SIG-M5 treated with dmso at 0.1 percent for 504 hours (cell line): ENCODE data around the gene CCDC175.

Experiments
- DNase-seq: peaks from one replicate; lab custom pipeline; 2025; ENCODE audit not compliant: unreplicated experiment; lab: John Stamatoyannopoulos, UW

CCDC175 gene

DNA sequence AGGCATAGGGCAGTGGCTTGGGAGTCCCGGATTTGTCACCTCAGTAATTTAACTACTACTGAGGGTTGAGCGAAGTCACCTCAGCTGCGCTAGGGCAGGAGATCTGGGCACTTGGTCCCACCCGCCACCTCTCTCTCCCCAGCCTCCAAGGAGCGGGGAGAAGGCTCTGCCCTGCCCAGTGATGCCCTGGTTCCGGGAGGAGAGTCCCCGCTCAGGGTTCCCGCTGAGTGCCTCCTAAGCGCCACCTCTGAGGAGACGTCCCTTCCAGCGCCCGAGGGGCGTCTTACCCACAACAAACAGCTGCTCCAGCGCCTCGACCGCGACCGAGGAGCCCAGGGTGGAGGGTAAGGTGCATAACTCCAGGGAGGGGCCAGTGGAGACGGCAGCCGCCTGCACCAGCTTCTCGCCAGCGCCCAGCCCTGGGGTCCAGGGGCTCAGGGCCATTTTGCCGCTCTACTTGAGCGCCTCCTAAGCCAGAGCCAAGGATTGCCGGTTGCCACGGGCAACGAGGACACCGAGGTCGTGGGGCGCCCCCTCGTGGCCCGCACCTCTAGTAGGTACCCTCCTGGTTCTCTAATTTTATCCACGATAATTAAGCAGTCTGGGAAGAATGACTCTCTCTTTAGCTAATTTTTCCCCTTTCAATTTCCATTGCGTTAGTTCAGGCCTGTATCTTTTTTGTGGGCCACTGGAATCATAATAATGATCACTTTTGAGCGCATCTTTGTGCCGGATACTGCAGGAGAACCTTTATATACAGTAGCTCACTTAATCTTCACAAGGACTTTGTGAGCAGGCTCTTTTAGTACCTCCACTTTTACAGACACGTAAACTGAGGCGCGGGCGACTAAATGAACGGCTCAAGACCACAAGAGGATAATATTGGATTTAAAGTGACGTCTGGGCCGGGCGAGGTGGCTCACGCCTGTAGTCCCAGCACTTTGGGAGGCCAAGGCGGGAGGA, at the start of gene CCDC175:
CCDC175 (minus strand) TSS at position 481 of the 963 bp plus-strand sequence; CDS start at position 444, 37 bp downstream.
- peak; percentile 73 for DNase-seq

DNA sequence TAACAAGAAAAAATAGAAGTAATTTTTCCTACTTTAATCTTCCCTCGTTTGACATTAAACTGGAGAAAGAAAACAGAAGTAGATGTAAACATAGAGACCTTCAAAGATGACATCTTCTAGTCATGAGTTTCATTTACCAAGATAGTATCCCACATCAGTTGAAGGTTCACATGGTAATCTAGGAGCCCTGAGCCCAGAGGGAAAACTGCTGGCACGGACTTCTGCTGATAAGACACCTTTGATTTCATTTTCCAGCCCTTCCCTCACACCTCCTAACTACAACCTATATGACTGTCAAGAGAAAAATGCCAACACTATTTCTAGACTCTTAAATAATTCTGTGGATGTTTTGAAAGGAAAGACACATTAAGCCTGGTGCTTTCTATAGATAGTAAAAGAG, 46.0 kb upstream of the CCDC175 start:
- no peak for DNase-seq

DNA sequence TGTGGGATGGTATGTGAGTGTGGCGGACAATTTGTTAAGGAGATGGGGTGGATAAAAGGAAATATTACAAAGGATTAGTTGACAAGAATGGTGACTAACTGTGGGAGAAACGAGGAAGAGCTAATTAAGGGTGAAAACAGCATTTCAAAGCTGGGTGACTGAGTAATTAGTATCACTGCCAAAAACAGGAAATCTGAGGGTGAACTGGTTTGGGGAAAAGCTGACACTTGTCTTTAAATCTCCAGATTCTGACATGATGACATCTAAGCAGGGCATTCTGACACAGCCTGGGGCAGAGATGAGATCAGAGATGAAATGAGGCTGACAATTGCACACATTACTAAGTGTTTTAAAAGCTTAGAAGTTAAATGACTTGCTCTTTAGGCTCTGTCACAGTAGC, 42.4 kb upstream of the CCDC175 start:
- no peak for DNase-seq

DNA sequence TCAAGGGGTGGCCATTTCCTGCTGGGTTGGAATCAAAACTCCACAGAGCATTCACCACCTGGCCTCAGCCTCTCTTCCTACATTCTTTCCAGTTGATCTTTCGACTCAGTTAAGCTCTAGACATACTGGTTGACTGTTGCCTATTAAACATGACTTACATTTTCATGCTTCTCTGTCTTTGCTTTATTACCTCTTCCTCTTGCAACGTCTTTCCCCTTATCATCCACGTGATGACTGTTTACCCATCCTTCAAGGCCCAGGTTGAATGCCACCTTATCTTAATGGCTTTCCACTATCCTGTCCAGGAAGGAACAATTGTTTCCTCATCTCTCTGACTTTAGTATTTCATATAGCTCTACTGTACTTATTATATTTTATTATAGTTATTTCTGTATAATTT, 24.4 kb upstream of the CCDC175 start:
- no peak for DNase-seq

DNA sequence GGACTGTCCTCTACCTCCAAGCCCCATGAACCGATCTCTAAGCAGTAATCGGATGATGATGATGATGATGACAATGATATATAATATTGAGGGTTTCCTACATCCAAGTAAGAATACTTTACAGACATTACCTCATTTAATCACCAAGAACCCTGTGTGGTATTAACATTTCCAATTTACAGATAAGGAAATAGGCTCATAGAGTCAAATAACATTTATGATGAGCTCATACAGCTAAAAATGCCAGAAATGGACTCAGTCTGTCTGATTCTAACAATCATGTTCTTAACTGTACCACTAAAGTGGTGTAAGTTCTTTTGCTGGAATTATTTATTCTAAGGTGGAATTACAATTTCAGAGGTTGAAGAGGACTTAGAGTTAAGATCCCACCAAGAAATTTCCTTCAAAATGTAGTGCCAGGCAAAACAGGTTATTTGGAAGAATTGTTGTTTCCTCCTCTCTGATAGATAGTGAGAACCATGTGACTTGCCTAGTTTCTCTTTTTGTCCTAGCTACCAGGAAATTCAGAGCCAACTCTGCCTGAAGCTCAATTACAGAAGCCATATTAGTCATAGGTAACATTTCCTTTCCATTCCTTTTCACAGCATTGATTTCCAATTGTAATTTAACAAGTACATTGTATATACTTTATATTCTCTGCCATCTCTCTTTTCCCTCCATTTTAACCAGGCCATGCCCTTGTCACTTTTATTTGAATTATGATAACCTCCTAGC, 23.8 kb upstream of the CCDC175 start:
- no peak for DNase-seq

DNA sequence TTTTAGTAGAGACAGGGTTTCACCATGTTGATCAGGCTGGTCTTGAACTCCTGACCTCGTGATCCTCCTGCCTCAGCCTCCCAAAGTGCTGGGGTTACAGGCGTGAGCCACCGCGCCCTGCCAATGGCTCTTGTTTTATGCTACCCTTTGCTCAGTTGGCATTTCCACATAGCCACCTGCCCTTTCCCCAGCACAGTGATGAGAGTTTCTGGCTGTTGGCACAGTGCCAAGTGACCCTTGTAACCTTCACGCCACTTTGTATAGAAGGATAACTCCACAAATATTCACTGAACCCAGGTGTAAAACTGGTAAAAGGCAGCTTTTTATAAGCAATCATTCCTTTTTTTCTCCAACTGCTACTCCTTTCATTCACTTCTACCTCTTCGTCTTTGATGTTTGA, 18.5 kb upstream of the CCDC175 start:
- DNase-seq, result no peak

DNA sequence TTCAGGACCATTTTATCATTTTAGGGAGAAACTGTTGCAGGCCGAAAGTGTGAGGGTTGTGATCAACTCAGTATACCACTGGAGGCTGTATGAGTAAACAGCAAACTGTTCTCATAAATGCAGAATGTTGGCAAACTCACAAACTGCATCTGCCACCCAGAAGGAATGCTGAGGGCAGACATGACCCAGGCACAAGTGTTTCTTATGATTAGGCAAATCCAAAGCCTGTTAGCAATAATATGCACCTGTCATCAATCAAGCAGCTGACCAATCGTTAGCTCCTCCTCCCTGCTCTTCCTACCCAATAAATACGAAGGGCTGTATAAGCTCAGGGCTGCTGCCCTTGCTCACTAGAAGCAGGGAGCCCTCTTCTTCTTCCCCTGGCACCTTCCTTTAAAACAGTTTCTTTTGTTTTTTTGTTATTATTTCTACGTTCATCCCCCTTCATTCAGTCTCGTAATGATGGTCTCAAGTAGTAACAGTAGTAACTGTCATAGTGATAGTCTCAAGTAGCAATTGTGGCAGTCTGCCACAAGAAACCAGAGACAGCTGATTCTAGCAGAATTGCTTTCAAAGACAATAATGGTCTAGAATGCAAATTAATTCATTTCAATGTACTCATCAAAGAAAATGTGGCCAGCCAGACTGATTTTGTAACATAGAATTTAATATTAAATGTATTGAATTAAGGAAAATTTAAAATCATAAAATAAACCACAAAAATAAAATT, 15.2 kb upstream of the CCDC175 start:
- DNase-seq, result no peak

DNA sequence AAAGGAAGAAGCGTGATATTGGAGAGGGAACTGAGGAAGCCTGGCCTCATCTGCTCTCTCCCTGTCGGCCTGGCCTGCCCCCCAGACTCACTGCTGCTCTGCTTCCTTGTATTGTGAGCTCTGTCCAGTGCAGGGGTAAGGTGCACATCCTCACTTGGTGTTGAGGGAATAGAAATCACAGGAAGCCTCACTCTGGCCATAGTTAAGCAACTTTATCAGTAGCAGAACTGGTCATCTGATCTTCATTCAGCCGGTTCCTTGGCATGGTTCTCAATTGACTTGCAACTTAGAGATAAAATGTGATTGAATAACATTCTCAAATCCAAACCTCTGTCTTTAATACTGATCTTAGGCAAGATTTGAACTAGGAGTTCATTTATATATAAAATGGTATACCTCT, 11.5 kb upstream of the CCDC175 start:
- no peak for DNase-seq

DNA sequence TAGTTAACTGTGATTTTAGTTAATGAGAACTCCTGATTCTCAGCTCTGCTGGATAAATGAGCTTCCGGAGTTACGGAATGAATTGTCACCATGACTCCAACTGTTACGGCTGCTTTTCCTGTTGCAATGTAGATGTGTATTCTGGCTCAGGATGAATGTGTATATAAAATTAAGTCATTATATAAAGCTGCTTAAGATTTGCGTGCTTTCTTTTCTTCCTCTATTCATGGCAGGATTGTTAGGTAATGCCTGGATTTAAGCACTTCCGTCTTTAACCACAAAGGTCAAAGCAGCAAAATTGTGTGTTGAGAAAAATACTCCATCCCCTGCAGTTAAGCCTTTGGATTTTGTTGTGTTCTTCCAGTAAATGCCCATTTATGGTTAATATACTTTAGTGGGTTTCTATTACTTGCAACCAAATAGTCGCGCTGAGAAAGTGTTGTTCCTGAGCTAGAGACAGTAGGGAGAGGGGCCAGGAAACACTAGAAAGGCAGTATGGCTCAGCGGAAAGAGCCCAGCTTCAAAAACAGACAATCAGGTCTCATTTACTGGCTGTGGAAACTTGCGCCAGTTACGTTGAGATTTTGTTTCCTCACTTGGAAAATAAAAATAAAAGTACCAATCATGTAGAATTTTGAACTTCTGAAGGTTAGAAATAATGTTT, 9.4 kb upstream of the CCDC175 start:
- peak; percentile 35 for DNase-seq

DNA sequence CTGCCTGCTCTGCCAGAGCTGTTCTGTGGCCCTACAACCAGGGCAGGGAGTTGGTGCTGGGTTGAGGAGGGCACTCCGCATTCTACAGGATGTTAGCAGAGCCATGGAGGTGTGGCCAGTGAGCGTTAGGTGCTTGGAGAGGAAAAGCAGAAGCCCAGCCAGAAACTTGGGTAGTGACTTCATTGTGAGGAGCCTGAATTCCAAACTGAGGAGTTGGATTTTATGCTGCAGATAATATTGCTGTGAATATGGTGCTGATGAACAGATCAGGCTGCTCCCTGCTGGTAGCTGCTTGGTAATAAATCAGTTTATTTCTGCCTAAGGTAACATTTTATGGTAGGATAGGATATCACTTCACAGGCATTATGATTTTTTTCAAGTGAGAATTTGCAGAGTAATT, 7.1 kb upstream of the CCDC175 start:
- no peak for DNase-seq

DNA sequence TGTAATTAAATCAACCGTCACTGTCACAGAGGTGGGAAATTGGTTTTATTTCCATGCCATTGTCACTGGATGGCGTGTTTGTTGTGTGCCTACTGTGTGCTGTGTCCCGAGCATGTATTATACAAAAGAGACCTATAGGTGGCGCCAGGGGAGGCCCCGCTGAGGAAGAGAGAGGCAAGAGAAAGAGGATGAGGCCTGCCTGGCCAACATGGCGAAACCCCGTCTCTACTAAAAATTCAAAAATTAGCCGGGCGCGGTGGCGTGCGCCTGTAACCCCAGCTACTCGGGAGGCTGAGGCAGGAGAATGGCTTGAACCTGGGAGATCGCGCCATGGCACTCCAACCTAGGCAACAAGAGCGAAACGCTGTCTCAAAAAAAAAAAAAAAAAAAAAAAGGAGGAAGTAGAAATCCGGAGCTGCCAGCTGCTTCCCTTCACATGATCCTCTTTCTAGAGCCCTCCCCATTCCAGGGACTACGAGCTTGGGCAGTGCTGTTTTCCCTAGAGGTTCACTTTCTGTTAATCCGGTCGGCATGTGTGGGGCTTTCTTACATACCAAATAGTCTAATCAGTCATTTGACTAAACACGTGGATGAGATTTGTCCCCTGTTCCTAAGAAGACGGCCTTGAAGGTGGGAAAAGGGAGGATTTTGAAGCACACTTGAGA, 6.4 kb upstream of the CCDC175 start:
- DNase-seq, result no peak

DNA sequence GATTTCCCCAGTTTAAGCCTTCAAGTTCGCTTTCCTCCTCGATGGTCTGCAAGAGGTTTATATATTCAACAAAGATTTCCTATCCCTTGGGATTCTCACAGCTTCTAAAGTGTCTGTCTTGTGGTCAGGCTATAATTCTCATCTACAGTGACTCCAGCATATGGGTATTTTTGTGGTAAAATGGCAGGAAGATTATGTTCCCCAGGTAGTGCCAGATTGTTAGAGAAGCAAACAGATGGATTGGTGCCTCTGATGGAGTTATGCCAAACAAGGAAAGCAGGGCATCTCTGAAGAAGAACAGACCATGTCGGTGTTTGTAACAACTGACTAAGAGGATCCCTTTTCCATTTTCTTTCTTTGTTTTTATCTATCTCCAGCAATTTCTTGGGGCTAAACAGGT, 5.5 kb upstream of the CCDC175 start:
- no peak for DNase-seq

DNA sequence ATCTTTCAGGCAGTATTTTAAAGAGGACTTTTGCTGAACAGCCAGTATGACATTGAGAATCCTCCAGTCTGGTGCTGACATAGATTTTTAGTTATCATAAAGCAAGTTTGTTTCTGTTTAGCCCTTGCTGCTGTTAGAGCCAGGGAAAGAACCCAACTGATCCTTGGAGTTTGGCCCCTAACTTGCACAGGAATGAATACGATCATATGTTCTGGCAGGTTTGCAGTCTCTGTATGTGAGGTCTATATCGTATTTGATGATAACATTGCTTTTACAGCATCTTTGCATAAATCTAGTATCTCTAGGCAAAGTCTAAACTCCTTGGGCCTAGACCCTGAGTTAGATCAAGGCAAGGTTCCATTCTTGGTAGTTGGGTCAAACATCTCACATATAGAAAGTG, 4.3 kb upstream of the CCDC175 start:
- DNase-seq, result no peak

DNA sequence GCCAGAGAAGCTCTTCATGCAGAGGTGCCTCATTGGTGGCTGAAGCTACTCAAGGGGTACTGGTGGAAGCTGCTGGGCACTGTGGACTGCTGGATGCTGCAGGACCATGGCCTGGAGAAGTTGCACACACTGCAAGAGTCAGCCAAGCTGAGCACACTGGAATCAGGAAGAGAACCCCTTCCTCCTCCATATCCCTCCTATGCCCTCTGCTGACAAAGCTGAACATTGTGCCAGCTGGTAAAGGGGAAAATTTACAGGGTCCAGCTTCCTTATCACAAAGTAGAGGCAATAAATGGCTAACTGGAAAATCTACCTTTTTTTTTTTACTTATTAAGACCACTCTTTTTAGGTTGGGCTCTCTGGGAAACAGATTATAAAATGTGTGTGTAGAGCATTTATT, 6.5 kb downstream of the CCDC175 start:
- DNase-seq, result peak; percentile 4

DNA sequence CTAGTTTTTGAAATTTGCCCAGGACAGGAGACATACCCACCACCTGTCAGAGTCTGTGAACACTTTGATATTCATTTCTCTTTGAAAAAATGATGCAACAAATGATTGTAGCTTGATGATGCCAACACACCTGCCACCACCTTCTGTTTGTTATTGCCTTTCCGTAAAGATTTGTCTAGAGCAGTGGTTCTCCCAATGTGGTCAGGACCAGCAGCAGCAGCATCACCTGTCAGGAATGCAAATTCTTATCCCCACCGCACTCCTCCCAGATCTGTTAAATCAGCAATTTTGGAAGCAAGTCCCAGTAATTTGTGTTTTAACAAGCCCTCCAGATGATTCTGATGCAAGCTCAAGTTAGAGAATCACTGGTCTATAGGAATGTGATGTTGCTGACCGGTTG, 9.9 kb downstream of the CCDC175 start:
- no peak for DNase-seq

DNA sequence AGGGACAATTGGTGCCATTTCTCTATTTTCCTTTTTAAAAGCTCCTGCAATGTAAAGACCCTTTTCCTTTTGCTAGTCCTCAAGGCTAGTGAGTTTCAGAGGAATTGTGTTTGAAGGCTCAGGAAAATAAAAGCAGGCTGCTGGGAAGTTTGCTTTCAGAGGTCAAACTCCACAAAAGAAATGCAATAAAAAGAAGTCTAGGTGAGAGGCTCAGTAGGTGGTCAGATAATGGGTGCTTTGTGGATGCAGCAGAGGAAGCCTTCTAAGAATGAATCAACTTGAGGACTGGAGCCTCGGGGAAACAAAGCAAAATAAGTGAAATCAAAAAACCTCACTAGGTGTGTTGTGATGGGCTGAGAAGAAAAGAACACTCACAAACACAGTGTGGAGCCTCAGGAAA, 10.3 kb downstream of the CCDC175 start:
- no peak for DNase-seq

DNA sequence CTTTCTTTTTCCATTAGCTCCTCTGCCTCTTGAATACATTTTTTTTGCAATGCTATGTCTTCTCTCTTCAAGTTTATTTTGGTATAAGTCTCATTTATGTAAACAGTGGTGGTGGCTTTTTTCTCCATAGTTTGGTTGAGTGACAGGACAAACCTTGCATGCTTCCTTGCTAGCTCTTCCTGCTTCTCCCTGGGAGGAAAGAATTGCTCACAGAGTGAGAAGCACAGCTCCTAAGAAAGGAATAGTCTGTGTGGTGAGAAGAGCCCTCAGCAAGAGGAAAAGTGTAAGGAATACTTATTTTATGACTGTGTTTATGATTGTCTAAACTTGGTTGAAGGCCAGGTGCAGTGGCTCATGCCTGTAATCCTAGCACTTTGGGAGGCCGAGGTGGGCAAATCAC, 11.5 kb downstream of the CCDC175 start:
- DNase-seq, result no peak

DNA sequence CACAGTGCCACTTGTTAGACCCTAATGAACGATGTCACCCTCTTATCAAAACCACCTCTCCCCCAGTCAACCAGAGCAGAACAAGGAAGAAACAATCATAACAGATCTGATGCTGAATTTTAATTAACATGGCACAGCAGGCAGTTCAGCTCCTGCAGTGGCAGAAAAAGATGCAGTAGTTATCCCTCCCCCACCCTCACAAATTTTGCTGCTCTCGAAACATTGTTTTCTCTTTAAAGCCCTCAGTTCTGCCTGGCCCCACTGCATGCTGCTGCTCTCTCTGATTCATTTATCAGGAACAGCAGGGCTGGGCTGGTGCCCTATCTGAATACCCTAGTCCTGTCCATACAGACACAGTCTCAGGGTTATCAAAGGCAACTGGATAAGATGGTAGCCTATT, 12.2 kb downstream of the CCDC175 start:
- DNase-seq, result no peak

DNA sequence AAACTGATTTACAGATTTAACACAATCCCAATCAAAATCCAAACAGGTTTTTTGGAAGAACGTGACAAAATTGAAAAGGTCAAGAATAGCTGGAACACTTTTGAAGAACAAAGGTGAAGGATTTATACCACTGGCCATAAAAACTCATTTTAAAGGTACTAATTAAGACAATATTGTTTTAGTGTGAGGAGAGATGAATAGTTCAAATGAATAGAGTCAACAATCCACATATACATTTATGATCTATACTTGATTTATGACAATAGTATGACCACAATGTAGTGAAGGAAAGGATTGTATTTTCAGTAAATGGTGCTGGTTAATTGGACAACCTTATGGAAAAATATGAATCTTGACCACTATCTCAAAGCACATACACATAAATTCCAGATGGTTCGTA, 29.3 kb downstream of the CCDC175 start:
- no peak for DNase-seq

DNA sequence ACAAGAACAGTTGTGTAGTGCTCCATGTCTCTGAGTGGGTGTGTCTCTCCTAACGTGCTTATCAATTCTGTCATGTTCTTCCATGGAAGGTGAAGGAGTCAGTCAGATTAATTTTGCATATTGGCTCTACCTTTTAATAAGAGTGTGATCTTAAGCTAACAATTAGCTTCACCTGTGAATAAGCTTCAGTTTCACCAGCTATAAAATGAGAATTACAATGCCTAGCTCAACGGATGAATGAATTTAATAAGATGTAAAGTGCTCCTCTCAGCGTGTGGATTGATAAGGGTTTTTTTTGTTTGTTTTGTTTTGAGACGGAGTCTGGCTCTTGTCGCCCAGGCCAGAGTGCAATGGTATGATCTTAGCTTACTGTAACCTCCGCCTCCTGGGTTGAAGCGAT, 32.7 kb downstream of the CCDC175 start:
- DNase-seq, result no peak

DNA sequence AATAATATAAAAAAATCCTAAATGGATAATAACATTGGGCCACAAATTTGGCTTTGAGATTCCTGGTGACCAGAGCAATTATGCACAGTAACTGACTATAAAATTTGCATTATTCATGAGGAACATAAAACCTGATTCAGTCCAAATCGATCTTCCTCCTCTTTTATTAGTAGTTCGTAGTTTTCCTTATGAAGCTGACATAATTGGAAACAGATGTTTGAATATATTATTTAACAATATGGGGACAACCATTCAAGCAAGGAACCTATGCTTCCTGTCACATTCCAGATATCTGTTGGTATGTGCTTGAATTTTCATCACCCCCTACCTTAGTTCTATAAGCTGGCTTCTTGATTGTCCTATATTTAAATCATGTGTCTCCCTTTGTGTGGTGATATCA, 34.9 kb downstream of the CCDC175 start:
- no peak for DNase-seq
